Inflammatory macrophage treated with lipopolysaccharide for 1 hour (primary cell): ENCODE data around the gene IRX2.

Experiments
- DNase-seq, 2 donors: peaks; one replicate each; pipeline ENCODE4 v3.0.0-alpha.2; 2020 to 2022

Gene IRX2

GRCh38 chr5:2751592-2752021 lies at the start of gene IRX2:
Gene IRX2 (minus strand): TSS chr5:2751677. CDS start chr5:2751413, 264 bp downstream.
- DNase-seq: no peak

GRCh38 chr5:2800035-2800434 lies 48.6 kb upstream of the IRX2 start:
- DNase-seq: no peak

DNA sequence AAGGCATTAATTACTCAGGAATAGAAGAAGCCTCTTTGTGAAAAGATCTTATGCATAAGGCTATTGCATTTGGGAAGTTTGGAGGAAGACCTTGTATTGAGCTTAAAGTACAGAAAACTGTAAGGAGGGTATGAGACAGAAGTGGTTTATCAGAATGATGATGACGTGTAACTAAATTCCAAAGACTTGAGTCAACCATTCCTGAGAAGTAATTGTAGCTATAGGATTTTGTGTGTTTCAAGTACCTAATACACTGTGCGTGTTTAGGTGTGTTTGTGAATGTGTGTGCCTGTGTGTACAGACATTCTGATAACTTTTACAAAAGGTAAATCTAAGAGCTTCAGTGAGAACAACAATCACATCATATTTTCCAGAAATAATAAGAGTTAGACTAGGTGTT lies 46.5 kb upstream of the IRX2 start:
- DNase-seq: no peak

GRCh38 chr5:2797160-2797559 lies 45.7 kb upstream of the IRX2 start:
- DNase-seq: no peak

DNA sequence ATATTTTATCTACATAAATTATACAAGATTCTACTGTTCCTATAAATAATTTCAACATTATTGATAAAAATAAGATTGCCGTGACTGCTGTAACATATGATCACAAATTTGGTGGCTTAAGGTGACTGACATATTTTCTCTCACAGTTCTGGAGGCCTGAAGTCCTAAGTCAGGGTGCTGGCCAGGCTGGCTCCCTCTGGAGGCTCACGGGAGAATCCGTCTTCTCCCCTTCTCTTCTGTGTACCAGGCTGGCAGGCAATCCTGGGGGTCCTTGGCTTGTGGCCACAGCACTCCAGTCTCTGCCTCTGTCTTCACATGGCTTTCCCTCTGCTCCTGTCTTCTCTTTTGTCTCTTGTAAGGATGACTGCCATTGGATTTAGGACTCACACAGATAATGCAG lies 31.7 kb upstream of the IRX2 start:
- no peak for DNase-seq

DNA sequence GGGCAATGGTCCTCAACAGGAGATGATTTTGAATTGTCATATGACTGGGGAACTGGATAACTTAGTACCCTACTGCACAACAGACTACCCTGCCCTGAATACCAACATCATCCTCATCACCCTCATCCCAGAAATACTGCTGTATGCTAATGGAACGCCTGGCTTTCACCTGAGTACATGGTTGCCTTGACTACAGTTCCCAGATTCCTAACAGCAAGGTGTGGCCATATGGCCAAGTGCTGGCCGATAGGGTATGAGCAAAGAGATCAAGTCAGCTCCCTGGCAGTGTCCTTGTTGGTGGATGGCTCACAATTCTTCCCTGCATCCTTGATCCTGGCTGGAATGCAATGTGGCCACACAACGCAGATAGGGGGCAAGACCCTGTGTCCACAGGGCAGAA lies 31.2 kb upstream of the IRX2 start:
- DNase-seq: no peak

DNA sequence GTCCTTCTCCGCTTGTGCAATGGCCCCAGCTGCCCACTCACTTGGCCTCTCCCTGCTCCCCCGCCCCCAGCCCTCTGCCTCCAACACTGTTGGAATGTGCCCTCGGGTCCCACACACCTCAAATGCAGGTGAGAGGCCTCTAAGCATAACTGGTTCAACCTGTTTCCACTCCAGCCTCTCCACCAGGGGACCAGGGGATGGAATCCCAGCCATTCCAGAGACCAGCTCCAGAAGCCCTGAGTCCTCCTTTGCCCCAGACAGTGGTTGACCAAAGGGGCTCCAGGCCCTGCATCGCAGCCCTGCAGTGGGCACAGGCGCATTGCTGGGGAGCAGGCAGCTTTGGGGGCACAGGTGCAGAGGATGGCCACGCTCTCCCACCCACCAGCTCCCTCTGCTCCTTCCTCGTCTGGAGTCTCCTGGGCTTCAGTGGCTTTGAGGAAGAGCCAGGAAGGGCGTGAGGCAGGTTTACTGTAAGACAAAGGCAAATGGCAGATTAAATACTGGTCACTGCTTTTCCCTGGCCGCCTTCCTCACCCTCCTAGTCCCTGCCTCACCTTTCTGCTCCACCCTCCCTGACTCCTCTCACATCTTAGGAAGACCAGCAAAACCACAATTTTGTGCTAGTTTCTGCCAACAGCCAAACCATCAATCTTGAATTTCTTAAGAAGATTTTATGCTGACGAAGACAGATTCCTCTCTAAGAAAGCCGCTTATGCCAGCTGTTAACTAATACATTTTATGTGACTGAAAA lies 29.1 kb upstream of the IRX2 start:
- no peak for DNase-seq

DNA sequence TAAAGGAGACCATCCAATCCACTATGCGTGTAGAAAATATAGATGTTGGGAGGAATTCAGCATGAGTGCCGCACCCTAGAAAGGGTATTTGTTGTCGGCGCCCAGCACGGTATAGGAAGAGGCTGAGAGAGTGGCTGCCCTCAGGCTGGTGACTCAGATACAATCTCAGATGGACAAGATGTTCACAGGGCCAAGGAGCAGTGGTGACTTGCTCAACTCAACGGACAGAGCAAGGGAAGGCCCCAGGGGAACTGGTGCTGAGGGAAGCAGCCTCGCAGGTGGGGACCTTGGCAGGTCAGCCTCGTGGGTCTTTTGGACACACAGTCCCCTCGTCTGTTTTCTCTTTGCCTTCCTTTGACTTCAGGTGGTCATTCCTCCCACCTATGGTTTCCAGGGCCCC lies 28.0 kb upstream of the IRX2 start:
- DNase-seq: no peak

- no peak for DNase-seq
Observed at GRCh38 chr5:2776337-2777302, 25.1 kb upstream of the IRX2 start.

DNA sequence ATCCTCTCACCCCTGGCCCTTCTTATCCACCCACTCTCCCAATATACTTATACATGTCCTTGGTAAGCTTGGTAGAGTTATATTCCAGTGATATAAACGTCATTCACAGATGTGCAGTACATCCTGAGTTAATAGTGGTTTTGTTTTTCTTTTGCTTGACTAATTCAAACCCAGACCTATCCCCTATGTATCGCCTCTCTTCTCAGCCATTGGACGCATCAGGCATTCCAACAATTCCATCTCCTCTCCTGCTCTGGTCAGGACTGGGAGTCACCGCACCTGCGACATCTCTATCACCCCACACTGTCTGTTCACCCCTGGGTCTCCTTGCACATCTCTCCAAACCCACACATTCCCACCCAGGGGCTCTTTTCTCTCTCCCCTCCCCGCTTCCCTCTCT lies 21.9 kb upstream of the IRX2 start:
- DNase-seq: no peak

DNA sequence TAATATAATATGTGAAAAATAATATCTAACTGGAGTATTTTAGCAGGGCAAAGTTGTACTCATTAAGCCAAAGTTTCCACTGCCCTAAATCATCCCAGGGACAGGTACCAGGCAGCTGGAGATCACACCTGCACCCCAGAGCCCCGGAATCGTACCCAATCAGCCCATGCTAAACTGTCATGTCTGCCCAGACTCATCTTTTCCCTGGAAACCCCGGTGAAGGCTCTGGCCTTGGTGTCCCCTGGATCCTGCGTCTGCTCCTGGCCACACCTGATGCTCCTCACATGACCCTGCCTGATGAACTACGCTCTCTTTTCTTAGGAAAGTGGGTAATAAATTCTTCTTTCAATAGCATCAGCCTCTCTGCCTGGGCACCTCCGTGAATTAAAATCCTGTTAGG lies 15.6 kb upstream of the IRX2 start:
- DNase-seq: no peak

- DNase-seq: no peak
Observed at GRCh38 chr5:2764581-2764980, 13.1 kb upstream of the IRX2 start.

DNA sequence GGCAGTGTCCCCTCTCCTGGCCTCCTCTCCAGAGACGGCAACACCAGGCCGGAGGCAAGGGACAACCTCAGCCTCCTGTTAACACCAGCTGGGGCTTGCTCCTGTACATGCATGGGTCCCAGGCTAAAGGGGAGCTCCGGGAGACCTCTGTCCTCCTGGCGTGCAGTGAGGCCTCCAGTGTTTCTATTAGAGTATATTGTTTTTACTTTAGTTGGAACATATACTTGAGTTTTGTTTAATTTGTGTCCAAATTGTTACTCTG lies 12.0 kb upstream of the IRX2 start:
- no peak for DNase-seq

DNA sequence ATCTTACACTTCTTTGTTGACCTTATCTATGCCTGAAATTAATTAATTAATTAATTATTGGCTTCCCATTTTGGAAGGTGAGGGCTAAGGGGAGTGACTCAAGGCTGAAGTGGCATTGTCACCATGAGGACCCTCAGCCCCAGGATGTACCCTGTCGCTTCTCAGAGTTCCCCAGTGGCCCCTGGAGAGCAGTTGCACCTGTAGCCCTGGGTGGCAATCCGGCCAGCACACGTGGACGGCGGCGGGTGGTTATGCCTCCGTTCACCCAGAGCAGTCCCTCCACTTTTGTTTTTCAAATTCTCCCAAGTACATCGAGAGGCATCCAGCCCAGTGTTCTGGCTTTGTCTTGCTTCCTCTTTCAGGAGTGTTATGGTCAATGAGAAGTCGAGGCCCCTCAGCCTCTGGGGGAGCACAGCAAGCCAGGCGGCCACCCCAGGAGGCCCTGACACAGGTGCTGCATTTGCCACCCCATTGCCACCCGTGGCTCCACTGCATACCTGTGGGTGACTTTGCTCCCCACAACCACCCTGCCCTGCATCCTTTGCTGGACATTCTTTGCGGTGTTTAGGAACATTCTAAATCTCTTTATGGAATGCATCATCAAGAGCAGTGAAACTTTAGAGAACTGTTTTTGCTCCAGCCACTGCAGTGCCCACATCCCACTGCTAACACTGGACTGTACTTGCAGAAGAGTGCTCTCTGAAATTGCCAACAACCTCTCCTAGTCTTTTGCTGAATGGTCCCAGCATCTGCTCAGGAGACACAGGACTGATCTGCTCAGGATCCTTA lies 11.5 kb upstream of the IRX2 start:
- no peak for DNase-seq

- no peak for DNase-seq
Observed at GRCh38 chr5:2761921-2762488, 10.5 kb upstream of the IRX2 start.

GRCh38 chr5:2759696-2760461 lies 8.4 kb upstream of the IRX2 start:
- no peak for DNase-seq

- no peak for DNase-seq
Observed at GRCh38 chr5:2759091-2759490, 7.6 kb upstream of the IRX2 start.

DNA sequence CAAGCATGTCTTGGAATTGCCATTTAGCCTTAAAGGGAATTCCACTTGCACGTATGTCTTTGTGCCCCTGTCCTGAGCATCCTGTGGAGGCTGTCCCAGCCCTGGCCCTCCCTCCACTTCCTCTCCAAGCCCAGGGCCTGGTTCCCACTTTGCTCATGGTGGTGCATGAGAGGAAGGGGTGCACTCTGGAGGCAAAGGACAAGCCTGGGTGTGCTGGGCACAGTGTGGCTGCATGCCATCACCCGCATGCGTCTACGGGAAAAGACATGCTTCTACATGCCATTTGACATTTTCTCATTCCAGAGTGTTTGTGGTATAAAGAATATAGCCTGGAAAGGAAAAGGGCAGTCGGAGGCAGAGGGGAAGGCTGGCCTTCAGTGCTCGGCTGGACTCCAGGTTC lies 7.2 kb upstream of the IRX2 start:
- no peak for DNase-seq

DNA sequence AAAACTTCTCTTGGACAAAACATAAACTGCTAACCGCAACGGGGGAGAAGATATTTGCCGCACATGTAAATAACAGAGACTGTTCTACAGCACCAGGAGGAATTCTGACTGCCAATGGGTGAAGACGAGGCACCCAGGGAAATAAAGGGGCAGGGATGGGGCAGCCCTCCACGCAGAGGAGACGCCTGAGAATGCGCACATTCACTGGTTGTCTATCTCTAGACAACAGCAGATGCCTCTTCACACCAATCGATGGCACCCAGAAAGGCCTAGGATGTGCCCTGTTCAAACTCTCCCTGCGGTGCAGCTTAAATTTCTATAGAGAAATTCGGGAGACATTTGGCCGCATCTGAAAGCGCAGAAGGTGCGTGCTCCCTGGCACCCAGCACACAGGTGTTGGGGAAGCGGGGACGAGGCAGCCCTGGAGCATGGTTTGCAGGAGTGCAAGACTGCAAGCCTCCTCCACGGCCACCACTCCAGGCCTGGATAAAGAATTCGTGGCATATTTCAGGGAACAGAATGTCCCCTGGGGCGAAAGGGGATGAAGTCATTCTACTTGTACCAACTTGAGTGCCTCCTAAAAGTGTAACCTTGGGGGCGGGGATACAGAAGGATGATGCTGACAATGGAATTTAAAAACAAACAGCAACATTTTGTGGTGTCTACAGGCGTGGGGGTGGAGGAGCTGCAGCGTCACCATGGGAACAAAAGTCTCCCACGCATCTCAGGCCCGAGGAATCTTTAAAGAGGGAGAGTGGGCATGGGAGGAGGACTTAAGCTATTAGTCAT lies 6.3 kb upstream of the IRX2 start:
- peak; percentile 12 to 51 for DNase-seq

- DNase-seq: no peak
Observed at GRCh38 chr5:2756211-2757152, 5.0 kb upstream of the IRX2 start.
